Adrenal gland (tissue), 5 donors: ENCODE data around the gene EPB41L4B.

ENCODE experiments used
- POLR2A ChIP-seq, 2 donors: fragments of 450-650 bp; IDR thresholded peaks; one replicate each; pipeline ENCODE4 v1.6.1; 2017; ENCODE audit warnings: antibody characterized with exemption in 2 of 2, mild to moderate bottlenecking in 2 of 2, moderate library complexity in 1 of 2
- TF ChIP-seq, protein P1 (sequence below), 6 experiments: fragments of 450-650 bp in 4 of 6; fragments of 200-600 bp in 2 of 6; sonication (generic) in 1 of 6; IDR thresholded peaks; 1 replicate in 5 of 6; 2 replicates in 1 of 6; pipeline versions ENCODE4 v1.5.1 to v1.8.0; 2016 to 2021; ENCODE audit warnings: antibody characterized with exemption in 6 of 6, mild to moderate bottlenecking in 2 of 6, moderate library complexity in 1 of 6
- donor health status: DM: no; HTN: no; CAD: no.

DNA sequence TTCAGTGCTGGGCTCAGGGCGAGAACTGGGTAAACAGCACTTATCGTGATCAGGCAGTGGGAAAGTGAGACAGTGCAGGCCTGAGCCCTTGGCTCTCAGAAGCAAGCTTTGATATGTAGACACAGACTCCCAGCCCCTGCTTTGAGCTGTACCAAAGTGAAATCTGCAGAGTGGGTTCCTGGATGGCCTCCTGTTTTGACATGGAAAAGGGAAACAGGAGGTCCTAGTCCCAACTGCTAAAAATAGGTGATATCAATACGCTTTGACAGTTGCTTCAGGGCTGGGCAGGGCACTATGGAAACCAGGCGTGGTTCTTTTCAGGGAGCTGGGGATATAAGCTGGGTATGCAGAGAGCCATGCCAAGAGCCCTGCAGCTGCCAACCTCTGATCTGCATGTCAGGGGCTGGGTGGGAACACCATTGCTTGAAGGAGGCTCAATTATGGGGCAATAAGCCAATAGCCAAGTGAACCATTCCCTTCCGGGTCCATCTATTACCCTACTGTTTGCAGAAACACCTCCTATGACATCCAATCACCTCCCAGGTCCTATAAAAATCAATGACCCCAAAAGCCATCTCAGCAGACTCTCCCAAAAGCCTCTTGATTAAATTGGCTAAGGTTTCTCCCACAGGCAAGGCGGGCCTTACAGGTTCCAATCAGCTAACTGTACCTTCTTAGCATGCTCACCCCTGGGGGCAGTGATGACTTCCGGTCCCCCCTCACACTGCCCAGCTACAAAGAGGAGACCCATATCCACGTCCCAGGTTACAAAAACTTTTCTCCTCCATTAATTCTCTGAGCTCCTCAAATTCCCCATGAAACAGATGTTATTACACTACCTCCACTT is 45.8 kb downstream of the EPB41L4B start:
- TF ChIP-seq, protein P1, sequence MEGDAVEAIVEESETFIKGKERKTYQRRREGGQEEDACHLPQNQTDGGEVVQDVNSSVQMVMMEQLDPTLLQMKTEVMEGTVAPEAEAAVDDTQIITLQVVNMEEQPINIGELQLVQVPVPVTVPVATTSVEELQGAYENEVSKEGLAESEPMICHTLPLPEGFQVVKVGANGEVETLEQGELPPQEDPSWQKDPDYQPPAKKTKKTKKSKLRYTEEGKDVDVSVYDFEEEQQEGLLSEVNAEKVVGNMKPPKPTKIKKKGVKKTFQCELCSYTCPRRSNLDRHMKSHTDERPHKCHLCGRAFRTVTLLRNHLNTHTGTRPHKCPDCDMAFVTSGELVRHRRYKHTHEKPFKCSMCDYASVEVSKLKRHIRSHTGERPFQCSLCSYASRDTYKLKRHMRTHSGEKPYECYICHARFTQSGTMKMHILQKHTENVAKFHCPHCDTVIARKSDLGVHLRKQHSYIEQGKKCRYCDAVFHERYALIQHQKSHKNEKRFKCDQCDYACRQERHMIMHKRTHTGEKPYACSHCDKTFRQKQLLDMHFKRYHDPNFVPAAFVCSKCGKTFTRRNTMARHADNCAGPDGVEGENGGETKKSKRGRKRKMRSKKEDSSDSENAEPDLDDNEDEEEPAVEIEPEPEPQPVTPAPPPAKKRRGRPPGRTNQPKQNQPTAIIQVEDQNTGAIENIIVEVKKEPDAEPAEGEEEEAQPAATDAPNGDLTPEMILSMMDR (IDR thresholded peaks at IDR 0.05) = no peak
- TF ChIP-seq POLR2A (IDR thresholded peaks at IDR 0.05) = no peak
